Stomach (tissue), 4 donors: Measurements from ENCODE around the gene ACO2.

Experiments
- CTCF ChIP-seq, 7 experiments: fragments of 450-650 bp in 4 of 7; fragments of 200-600 bp in 3 of 7; sonication (generic) in 3 of 7; IDR thresholded peaks; one replicate each; pipeline ENCODE4 v1.5.1; 2016 to 2019; ENCODE audit warnings: antibody characterized with exemption in 7 of 7, control low read depth in 2 of 7, mild to moderate bottlenecking in 1 of 7
- POLR2AphosphoS5 ChIP-seq, 3 donors: sonication (generic); formaldehyde crosslinking; IDR thresholded peaks; one replicate each; pipeline ENCODE4 v1.6.1; 2016; ENCODE audit warnings: antibody characterized with exemption in 3 of 3

GRCh38 chr22:41528132-41528766 is 59.3 kb downstream of the ACO2 start:
- TF ChIP-seq CTCF (IDR thresholded peaks at IDR 0.05) (no peak), POLR2AphosphoS5 (IDR thresholded peaks at IDR 0.05) (no peak)
